RWPE1 (cell line): ENCODE measurements around the gene ABCA2.
"Not testable (repeated sequence)": the region's sequence is repeated elsewhere in the genome, so short reads cannot be mapped to it uniquely, and the experiment has no call there.

ENCODE experiments used
- CTCF ChIA-PET: fragments of 350-600 bp; sonication (Branson Sonifier 250); formaldehyde crosslinking; extraction: SDS; loops from one replicate; lab custom pipeline; 2021; lab: Yijun Ruan, JAX
- POLR2A ChIA-PET: fragments of 400-600 bp; formaldehyde crosslinking; extraction: SDS; loops from one replicate; lab custom pipeline; 2020; ENCODE audit warnings: antibody characterized with exemption; ENCODE audit not compliant: low non-redundant PET; lab: Yijun Ruan, JAX
- DNase-seq: peaks from one replicate; pipeline ENCODE4 v3.0.0; 2012; ENCODE audit warnings: low spot score
- H3K27ac ChIP-seq: fragments of 450-650 bp; 2 replicates; pipeline ENCODE4 v1.5.1; 2017
- CTCF ChIP-seq: fragments of 450-650 bp; conservative IDR thresholded peaks from 2 replicates; pipeline ENCODE4 v1.5.1; 2017; ENCODE audit warnings: low read depth, mild to moderate bottlenecking

The ABCA2 gene

GRCh38 chr9:137006116-137007003 lies 21.7 kb downstream of the ABCA2 start:
- no peak overlapping the region for H3K27ac ChIP-seq
- POLR2A ChIA-PET = no interaction called here
- no peak for DNase-seq
- no peak for TF ChIP-seq CTCF
- CTCF ChIA-PET = interaction anchor here (0.6 to 1.8 kb wide), 2 partner anchors 40 to 59 kb away, joined by 6 to 7 read pairs; partner anchors contain the start of gene NPDC1

GRCh38 chr9:137004285-137004684 lies 23.8 kb downstream of the ABCA2 start:
- CTCF ChIA-PET = interaction anchor here (0.7 to 1.1 kb wide), 3 partner anchors 10 to 14 kb away, joined by 3 to 5 read pairs (median 4); no protein-coding TSS in a partner anchor
- peak; percentile 75 for TF ChIP-seq CTCF
- H3K27ac ChIP-seq, POLR2A ChIA-PET, DNase-seq: not testable (repeated sequence)

- DNase-seq = no peak
- CTCF ChIA-PET = interaction anchor here (1.7 to 3.0 kb wide), 2 partner anchors 27 to 33 kb away, joined by 7 to 16 read pairs; no protein-coding TSS in a partner anchor
- POLR2A ChIA-PET = no interaction called here
- no peak for TF ChIP-seq CTCF
- H3K27ac ChIP-seq = peak overlapping the region; percentile 10
These were observed 25.4 kb downstream of the ABCA2 start for GRCh38 chr9:137002646-137003041.

- POLR2A ChIA-PET = no interaction called here
- no peak for DNase-seq
- TF ChIP-seq CTCF = no peak
- CTCF ChIA-PET = interaction anchor here (0.7 to 3.0 kb wide), 3 partner anchors 27 to 44 kb away, joined by 4 to 16 read pairs (median 7); partner anchors contain the start of gene NPDC1
- H3K27ac ChIP-seq = peak overlapping the region; percentile 10; the same call in 1 of the 2 replicates
These were observed 26.0 kb downstream of the ABCA2 start for GRCh38 chr9:137001857-137002645.

- ChIA-PET POLR2A (interaction anchor here (0.6 to 1.4 kb wide), 2 partner anchors 8 to 224 kb away, joined by 4 to 5 read pairs; partner anchors contain the start of gene PAXX), CTCF (interaction anchor here (0.6 to 3.0 kb wide), 5 partner anchors 29 to 56 kb away, joined by 3 to 16 read pairs (median 4); partner anchors contain the start of gene FBXW5)
- no peak for TF ChIP-seq CTCF
- H3K27ac ChIP-seq = peak overlapping the region; percentile 93
- no peak for DNase-seq
These were observed 27.7 kb downstream of the ABCA2 start for GRCh38 chr9:137000177-137000930.
